Measurements from ENCODE around the gene DNAI1.

The DNAI1 gene

GRCh38 chr9:34458959-34459340, 345 bp downstream of the DNAI1 start:
- peak overlapping the region; percentile 62 for H3K4me3 ChIP-seq (ENCODE audit: low read length)
- DNase-seq (ENCODE audit: low read depth), result no peak
- TF ChIP-seq CTCF (conservative IDR thresholded peaks at IDR 0.05; ENCODE audit: low read length), result no peak

- no peak for DNase-seq (ENCODE audit: low read depth)
- H3K4me3 ChIP-seq (ENCODE audit: low read length), result no peak overlapping the region
- TF ChIP-seq CTCF (conservative IDR thresholded peaks at IDR 0.05; ENCODE audit: low read length), result no peak
Measured at GRCh38 chr9:34459356-34459755, 751 bp downstream of the DNAI1 start.

GRCh38 chr9:34459941-34460340, 1.3 kb downstream of the DNAI1 start:
- TF ChIP-seq CTCF (conservative IDR thresholded peaks at IDR 0.05; ENCODE audit: low read length), result no peak
- no peak for DNase-seq (ENCODE audit: low read depth)

GRCh38 chr9:34463098-34463900, 4.7 kb downstream of the DNAI1 start:
- H3K4me3 ChIP-seq (ENCODE audit: low read length), result no peak overlapping the region
- DNase-seq (ENCODE audit: low read depth), result peak; percentile 81
- no peak for TF ChIP-seq CTCF (conservative IDR thresholded peaks at IDR 0.05; ENCODE audit: low read length)

More at GRCh38 chr9:34459941-34460340, 1.3 kb downstream of the DNAI1 start:
- H3K4me3 ChIP-seq (ENCODE audit: low read length), result no peak overlapping the region

- no peak overlapping the region for H3K4me3 ChIP-seq (ENCODE audit: low read length)
- DNase-seq (ENCODE audit: low read depth), result no peak
- no peak for TF ChIP-seq CTCF (conservative IDR thresholded peaks at IDR 0.05; ENCODE audit: low read length)
Measured at GRCh38 chr9:34463901-34464232, 5.3 kb downstream of the DNAI1 start.

GRCh38 chr9:34464571-34464970, 6.0 kb downstream of the DNAI1 start:
- no peak overlapping the region for H3K4me3 ChIP-seq (ENCODE audit: low read length)
- no peak for DNase-seq (ENCODE audit: low read depth)
- no peak for TF ChIP-seq CTCF (conservative IDR thresholded peaks at IDR 0.05; ENCODE audit: low read length)

GRCh38 chr9:34465468-34465867, 6.9 kb downstream of the DNAI1 start:
- DNase-seq (ENCODE audit: low read depth), result no peak
- TF ChIP-seq CTCF (conservative IDR thresholded peaks at IDR 0.05; ENCODE audit: low read length), result no peak
- no peak overlapping the region for H3K4me3 ChIP-seq (ENCODE audit: low read length)

Data from AG10803 (cell line).